ENCODE measurements around the gene CCDC30.

The CCDC30 gene

DNA sequence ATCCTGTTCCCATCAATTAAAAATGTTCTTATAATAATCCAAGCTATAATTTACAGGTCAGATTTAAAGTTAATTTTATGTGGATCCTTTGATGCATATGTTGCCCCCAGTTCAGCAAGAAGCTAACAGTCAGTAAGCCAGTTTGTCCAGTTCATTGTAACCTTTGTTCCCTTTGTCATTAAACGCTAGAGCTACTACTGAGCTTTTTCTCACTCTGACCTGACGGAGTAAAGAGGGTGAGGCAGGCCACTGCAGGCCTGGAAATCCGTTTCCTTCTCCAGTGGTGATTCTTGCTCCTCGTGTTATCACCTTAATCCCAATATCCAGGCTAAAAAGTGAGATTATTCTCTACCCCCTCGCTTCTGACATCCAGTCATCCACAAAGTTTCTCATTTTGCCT lies 229.4 kb downstream of the CCDC30 start:
- no peak for DNase-seq (ENCODE audit: low read depth)

DNA sequence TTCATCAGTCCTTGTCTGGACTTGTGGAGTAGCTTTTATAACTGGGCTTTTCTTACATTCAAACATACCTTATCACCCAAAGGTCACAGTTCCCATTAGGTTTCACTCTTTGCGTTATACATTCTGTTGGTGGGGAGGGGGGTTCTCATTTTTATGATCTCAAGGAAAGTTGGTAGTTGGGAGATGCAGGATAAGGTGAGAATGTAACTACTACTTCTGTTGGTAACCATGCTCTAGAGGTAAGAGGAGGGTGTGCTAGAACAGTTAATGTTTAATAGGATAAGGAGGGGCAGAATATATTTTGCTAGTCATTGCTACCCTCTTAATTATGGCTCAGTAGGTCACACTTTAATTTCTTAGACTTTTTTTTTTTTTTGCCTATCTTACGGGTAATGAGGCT lies 229.8 kb downstream of the CCDC30 start:
- DNase-seq (ENCODE audit: low read depth) = no peak

DNA sequence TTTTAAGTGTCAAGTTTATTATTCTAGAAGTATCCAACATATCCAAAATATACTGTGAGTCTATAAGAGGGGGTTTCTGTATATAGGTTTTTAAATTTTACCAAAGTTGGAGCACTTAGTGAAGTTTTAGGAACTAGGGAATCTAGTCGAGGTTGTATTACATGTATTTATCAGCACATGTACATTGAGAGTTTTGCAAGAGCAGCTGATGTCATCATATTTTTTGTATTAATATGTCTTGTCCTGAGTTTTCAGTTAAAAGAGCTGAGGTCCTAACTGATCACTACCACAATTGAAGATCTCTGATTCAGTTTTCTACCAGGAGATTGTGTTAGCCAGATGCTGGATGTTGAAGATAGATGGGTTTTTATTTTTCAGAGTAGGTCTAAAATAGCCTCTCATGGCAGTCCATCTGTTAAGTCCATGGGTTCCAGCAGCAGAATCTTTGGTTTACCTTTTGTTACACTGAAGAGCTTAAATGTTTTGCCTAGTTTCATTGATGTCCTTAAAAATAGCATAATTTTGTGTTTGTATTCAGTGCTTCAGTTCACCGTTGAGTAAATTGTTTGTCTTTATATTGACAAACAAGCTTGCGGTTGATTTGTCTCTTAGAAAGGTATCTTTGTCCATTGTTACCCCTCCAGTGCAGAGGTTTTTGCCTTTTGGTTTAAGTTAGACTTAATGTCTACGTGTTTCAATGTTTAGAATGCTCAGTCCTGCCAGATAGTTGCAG lies 235.2 kb downstream of the CCDC30 start:
- no peak for DNase-seq (ENCODE audit: low read depth)

DNA sequence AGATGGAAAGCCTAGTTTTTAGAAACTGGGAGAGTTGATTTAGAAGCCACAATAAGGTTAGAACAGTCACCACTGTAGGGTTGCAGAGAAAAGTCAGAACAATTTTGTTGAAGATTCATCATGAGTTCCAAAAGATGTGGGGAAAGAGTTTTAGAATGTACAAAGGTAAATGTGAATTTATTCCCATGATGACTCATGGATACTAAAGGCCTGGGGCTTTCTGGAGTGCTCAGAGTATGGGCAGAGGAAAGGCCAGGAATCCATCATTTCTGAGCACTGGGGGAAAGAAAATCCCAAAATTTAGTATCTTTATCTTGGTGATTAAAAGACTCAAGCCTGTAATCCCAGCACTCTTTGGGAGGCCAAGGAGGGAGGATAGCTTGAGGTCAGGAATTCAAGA lies 236.9 kb downstream of the CCDC30 start:
- no peak for DNase-seq (ENCODE audit: low read depth)

DNA sequence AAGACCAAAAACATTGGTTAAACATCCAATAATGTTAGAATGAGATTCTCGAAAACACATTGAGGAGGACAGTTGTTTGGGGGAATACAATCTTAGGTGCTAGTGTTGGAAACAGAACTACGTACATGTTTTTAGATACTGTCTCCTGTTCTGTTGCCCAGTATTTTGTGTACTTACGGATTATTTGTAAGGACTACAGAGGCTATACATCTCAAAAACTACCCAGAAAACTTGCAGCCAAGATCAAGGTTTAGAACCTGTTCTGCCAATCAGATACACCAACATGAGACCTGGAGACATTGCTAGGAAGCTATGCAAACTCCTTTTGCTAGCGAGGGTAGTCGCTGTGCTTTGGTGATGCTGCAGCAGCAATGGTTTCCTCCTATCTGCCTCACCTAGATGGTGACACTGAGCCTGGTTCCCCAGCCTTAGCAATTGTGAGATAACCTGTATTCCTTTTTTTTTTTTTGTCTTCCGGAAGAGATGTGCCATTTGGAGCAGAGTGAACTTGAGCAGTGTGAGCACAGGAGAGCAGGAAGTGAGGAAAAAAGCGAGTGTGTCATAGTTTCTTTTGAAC lies 240.9 kb downstream of the CCDC30 start:
- no peak for DNase-seq (ENCODE audit: low read depth)

Data from GM04503 (cell line).